CD4-positive, alpha-beta T cell treated with Interleukin-10 for 1 hour (primary cell): Measurements from ENCODE around the gene CFAP77.
A peak's percentile ranks its signal among the peaks of the same experiment; 100 is the strongest.
"Not testable (repeated sequence)": the region's sequence is repeated elsewhere in the genome, so short reads cannot be mapped to it uniquely, and the experiment has no call there.

Experiments used
- DNase-seq: peaks from one replicate; pipeline ENCODE4 v3.0.0-alpha.2; 2020

The CFAP77 gene

GRCh38 chr9:132552041-132552440, 142.0 kb downstream of the CFAP77 start:
- no peak for DNase-seq

- no peak for DNase-seq
These were observed 144.7 kb downstream of the CFAP77 start for GRCh38 chr9:132554755-132555154.

- DNase-seq, result no peak
These were observed 145.5 kb downstream of the CFAP77 start for GRCh38 chr9:132555528-132555927.

GRCh38 chr9:132556235-132556634, 146.2 kb downstream of the CFAP77 start:
- DNase-seq, result no peak

GRCh38 chr9:132556714-132557113, 146.7 kb downstream of the CFAP77 start:
- DNase-seq, result no peak

GRCh38 chr9:132557159-132557558, 147.1 kb downstream of the CFAP77 start:
- DNase-seq, result no peak

- DNase-seq, result no peak
These were observed 149.7 kb downstream of the CFAP77 start for GRCh38 chr9:132559711-132560110.

- DNase-seq, result no peak
These were observed 150.7 kb downstream of the CFAP77 start for GRCh38 chr9:132560616-132561202.

GRCh38 chr9:132562306-132562573, 152.2 kb downstream of the CFAP77 start:
- no peak for DNase-seq

GRCh38 chr9:132564526-132564925, 154.5 kb downstream of the CFAP77 start:
- no peak for DNase-seq

- DNase-seq, result not testable (repeated sequence)
These were observed 158.8 kb downstream of the CFAP77 start for GRCh38 chr9:132568787-132569186.

- DNase-seq, result no peak
These were observed 162.0 kb downstream of the CFAP77 start for GRCh38 chr9:132571806-132572600.

- DNase-seq, result no peak
These were observed 162.9 kb downstream of the CFAP77 start for GRCh38 chr9:132572921-132573320.

- peak; percentile 55 for DNase-seq
These were observed 165.1 kb downstream of the CFAP77 start for GRCh38 chr9:132575005-132575609.

GRCh38 chr9:132575811-132576210, 165.8 kb downstream of the CFAP77 start:
- DNase-seq, result no peak

GRCh38 chr9:132577119-132577518, 167.1 kb downstream of the CFAP77 start:
- no peak for DNase-seq

GRCh38 chr9:132578367-132578932, 168.4 kb downstream of the CFAP77 start:
- no peak for DNase-seq

GRCh38 chr9:132579427-132579798, 169.4 kb downstream of the CFAP77 start:
- DNase-seq, result no peak

- DNase-seq, result no peak
These were observed 172.3 kb downstream of the CFAP77 start, which contains the start of gene BARHL1 for GRCh38 chr9:132582276-132582785. TSS of gene BARHL1 (plus strand) at chr9:132582606. CDS start at chr9:132582798, 192 bp downstream.

- DNase-seq, result no peak
These were observed 173.0 kb downstream of the CFAP77 start for GRCh38 chr9:132582786-132583583.

- no peak for DNase-seq
These were observed 173.7 kb downstream of the CFAP77 start for GRCh38 chr9:132583584-132584304.
